Fibroblast of lung (primary cell): ENCODE data around the gene ASL. TPM values are rescaled to one million over a fixed set of nuclear protein-coding genes. Genes with fewer than 3 reads are reported as not detected.

Source experiments
- DNase-seq, 2 donors: peaks; one replicate each; pipeline versions ENCODE4 v3.0.0 to v3.0.0-alpha.2; 2010; ENCODE audit warnings: low read depth in 2 of 2
- H2AFZ ChIP-seq: 2 replicates; pipeline ENCODE4 v1.5.1; 2012; ENCODE audit warnings: low read length, control low read depth, inconsistent platforms
- H3K27ac ChIP-seq: 2 replicates; pipeline ENCODE4 v1.5.1; 2011; ENCODE audit warnings: low read length, control low read depth; ENCODE audit not compliant: insufficient read depth
- H3K27me3 ChIP-seq: 2 replicates; pipeline ENCODE4 v1.5.1; 2011; ENCODE audit warnings: mild to moderate bottlenecking, low read length; ENCODE audit not compliant: control insufficient read depth, insufficient read depth
- H3K36me3 ChIP-seq: 2 replicates; pipeline ENCODE4 v1.5.1; 2011; ENCODE audit warnings: low read length; ENCODE audit not compliant: control insufficient read depth, insufficient read depth
- H3K4me1 ChIP-seq: 2 replicates; pipeline ENCODE4 v1.5.1; 2011; ENCODE audit warnings: low read length; ENCODE audit not compliant: control insufficient read depth, insufficient read depth; ENCODE audit errors: extremely low read depth
- H3K4me2 ChIP-seq: 2 replicates; pipeline ENCODE4 v1.5.1; 2011; ENCODE audit warnings: low read length, control low read depth; ENCODE audit not compliant: insufficient read depth; ENCODE audit errors: extremely low read depth
- H3K4me3 ChIP-seq, 4 experiments: fragments of 200-600 bp in 1 of 4; sonication (generic) in 1 of 4; replicated peaks in 1 of 4; 2 replicates each; pipeline ENCODE4 v1.5.1; 2011 to 2016; ENCODE audit warnings: low read length in 4 of 4, low read depth in 3 of 4, mild to moderate bottlenecking in 3 of 4, control low read depth in 2 of 4, inconsistent platforms in 1 of 4, mixed read lengths in 1 of 4; ENCODE audit not compliant: insufficient read depth in 1 of 4; ENCODE audit errors: control extremely low read depth in 1 of 4
- H3K79me2 ChIP-seq: 2 replicates; pipeline ENCODE4 v1.5.1; 2012; ENCODE audit warnings: mild to moderate bottlenecking, low read length, inconsistent platforms; ENCODE audit not compliant: control insufficient read depth, insufficient read depth
- H3K9ac ChIP-seq: 2 replicates; pipeline ENCODE4 v1.5.1; 2011; ENCODE audit warnings: mild to moderate bottlenecking, low read length, control low read depth; ENCODE audit not compliant: insufficient read depth
- H3K9me3 ChIP-seq: 2 replicates; pipeline ENCODE4 v1.5.1; 2012; ENCODE audit warnings: low read depth, low read length; ENCODE audit not compliant: control insufficient read depth, insufficient read depth
- H4K20me1 ChIP-seq: 2 replicates; pipeline ENCODE4 v1.5.1; 2011; ENCODE audit warnings: low read length; ENCODE audit not compliant: control insufficient read depth, insufficient read depth; ENCODE audit errors: extremely low read depth
- EZH2 ChIP-seq: IDR thresholded peaks from 2 replicates; pipeline ENCODE4 v1.5.1; 2012; ENCODE audit warnings: low read length, control low read depth, mild to moderate bottlenecking; ENCODE audit errors: missing control alignments
- polyA plus RNA-seq, 2 donors: library from polyadenylated mRNA; depleted of rRNA in 1 of 2; stranded (reverse) in 1 of 2; unstranded in 1 of 2; fragments of >200 nt; gene quantifications; 2 replicates each; pipeline ENCODE4 v1.2.1, GENCODE V29; 2011 to 2012; ENCODE audit warnings: missing spikeins in 1 of 2
- total RNA-seq: library from RNA; depleted of rRNA; stranded (reverse); fragments of >200 nt; gene quantifications from 2 replicates; pipeline ENCODE4 v1.2.1, GENCODE V29; 2014
- TF ChIP-seq, protein P1 (sequence below), 2 donors: IDR thresholded peaks in 1 of 2; conservative IDR thresholded peaks in 1 of 2; 1 replicate in 1 of 2; 2 replicates in 1 of 2; pipeline ENCODE4 v1.5.1; 2011 to 2012; ENCODE audit warnings: low read length in 2 of 2, control low read depth in 1 of 2, inconsistent platforms in 1 of 2, low read depth in 1 of 2, mild to moderate bottlenecking in 1 of 2

The ASL gene
- total and polyA plus RNA-seq, 2 donors (not counting 1 experiment from before 2014, with no cell fraction given): 27.0 to 36.0 TPM

DNA sequence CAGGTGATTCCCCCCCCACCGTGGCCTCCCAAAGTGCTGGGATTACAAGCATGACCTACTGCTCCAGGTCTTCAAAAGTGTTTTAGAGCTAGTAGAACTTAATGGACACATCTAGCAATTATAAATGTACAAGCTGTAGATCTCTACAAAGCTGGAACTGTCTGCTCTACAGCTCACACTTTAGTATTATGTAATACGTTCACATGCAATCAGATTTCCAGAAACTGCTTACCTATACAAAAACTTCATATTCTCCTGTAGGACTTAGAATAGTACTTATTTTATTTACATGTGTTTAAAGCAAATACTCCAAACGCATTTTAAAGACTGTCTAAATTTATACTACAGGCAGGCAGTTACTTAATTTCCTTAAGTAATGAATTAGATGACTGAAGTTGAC lies 39.2 kb upstream of the ASL start:
- TF ChIP-seq, protein P1, sequence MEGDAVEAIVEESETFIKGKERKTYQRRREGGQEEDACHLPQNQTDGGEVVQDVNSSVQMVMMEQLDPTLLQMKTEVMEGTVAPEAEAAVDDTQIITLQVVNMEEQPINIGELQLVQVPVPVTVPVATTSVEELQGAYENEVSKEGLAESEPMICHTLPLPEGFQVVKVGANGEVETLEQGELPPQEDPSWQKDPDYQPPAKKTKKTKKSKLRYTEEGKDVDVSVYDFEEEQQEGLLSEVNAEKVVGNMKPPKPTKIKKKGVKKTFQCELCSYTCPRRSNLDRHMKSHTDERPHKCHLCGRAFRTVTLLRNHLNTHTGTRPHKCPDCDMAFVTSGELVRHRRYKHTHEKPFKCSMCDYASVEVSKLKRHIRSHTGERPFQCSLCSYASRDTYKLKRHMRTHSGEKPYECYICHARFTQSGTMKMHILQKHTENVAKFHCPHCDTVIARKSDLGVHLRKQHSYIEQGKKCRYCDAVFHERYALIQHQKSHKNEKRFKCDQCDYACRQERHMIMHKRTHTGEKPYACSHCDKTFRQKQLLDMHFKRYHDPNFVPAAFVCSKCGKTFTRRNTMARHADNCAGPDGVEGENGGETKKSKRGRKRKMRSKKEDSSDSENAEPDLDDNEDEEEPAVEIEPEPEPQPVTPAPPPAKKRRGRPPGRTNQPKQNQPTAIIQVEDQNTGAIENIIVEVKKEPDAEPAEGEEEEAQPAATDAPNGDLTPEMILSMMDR (conservative IDR thresholded peaks at IDR 0.05 in 1 of 2, IDR thresholded peaks at IDR 0.05 in 1 of 2; ENCODE audit: low read depth in 1 of 2, low read length in 2 of 2): no peak
- TF ChIP-seq EZH2: no peak
- H3K9me3 ChIP-seq: no peaks in the 10 kb centered on the region
- peak in 1 of 2 donors; percentile 10 for DNase-seq
- no peak overlapping the region for H3K4me3 ChIP-seq
- H3K4me2 ChIP-seq: no peak overlapping the region
- no peaks in the 10 kb centered on the region for H3K27me3 ChIP-seq
- no peaks in the 10 kb centered on the region for H4K20me1 ChIP-seq
- H2AFZ ChIP-seq: no peak overlapping the region
- no peaks in the 10 kb centered on the region for H3K36me3 ChIP-seq
- no peaks in the 10 kb centered on the region for H3K79me2 ChIP-seq
- no peak overlapping the region for H3K9ac ChIP-seq
- H3K27ac ChIP-seq: no peak overlapping the region
- peaks cover 2% of the 10 kb centered on the region for H3K4me1 ChIP-seq

DNA sequence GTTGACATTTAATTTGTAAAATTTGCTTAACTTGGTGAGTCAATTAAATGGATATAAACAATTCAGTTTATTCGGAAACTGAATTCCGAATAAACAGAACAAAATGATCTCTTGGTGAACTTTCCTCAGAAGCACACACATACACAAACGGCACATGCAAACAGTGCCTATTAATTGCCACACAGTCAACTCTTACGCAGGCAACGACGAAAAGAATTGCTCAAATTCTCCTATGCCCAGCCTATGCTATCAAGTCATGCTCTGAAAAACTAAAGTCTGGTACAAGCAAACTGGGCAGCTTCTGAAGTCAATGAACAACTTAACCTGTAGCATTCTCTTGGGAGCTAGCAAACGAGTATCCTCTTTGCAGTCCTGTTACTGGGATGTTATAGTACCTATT lies 38.8 kb upstream of the ASL start:
- Histone ChIP-seq H3K4me2 (no peak overlapping the region), H4K20me1 (no peaks in the 10 kb centered on the region), H3K27me3 (no peaks in the 10 kb centered on the region), H3K4me1 (peaks cover 2% of the 10 kb centered on the region), H3K9ac (no peak overlapping the region), H3K36me3 (no peaks in the 10 kb centered on the region), H3K4me3 (no peak overlapping the region), H2AFZ (no peak overlapping the region), H3K79me2 (no peaks in the 10 kb centered on the region), H3K9me3 (no peaks in the 10 kb centered on the region), H3K27ac (no peak overlapping the region)
- peak in 1 of 2 donors; percentile 54 for DNase-seq
- no peak for TF ChIP-seq EZH2
- TF ChIP-seq, protein P1 (conservative IDR thresholded peaks at IDR 0.05 in 1 of 2, IDR thresholded peaks at IDR 0.05 in 1 of 2; ENCODE audit: low read depth in 1 of 2, low read length in 2 of 2): no peak

DNA sequence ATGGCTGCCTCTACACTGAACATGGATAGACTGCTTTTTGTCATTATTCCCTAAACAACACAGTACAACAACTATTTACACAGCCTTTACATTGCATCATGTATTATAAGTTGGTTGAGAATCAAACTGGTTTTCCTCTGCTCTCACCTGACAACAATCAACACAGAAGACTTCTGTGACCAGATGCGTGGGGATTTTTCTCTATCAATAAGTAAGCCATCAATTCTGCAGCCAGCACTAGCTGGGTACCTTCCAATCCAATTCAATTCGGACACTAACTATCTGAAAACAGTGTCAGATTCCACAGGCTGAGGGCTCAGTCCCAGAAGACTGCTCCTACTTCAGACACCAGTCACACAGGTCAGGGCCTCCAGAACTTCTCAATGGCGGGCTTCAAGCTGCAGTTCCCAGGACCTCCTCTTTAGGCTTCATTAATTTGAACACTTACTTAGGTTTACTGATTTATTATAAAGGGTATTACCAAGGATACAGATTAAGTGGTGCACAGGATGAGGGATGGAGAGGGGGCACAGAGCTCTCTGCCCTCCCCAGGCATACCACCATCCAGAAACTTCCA lies 36.4 kb upstream of the ASL start:
- H3K27ac ChIP-seq: no peak overlapping the region
- H4K20me1 ChIP-seq: no peaks in the 10 kb centered on the region
- H3K36me3 ChIP-seq: no peaks in the 10 kb centered on the region
- H3K4me1 ChIP-seq: peaks cover 2% of the 10 kb centered on the region
- H3K9ac ChIP-seq: no peak overlapping the region
- no peaks in the 10 kb centered on the region for H3K27me3 ChIP-seq
- H3K4me3 ChIP-seq: no peak overlapping the region
- no peaks in the 10 kb centered on the region for H3K79me2 ChIP-seq
- H2AFZ ChIP-seq: no peak overlapping the region
- DNase-seq: no peak
- no peak for TF ChIP-seq EZH2
- TF ChIP-seq, protein P1 (conservative IDR thresholded peaks at IDR 0.05 in 1 of 2, IDR thresholded peaks at IDR 0.05 in 1 of 2; ENCODE audit: low read depth in 1 of 2, low read length in 2 of 2): no peak
- no peaks in the 10 kb centered on the region for H3K9me3 ChIP-seq
- no peak overlapping the region for H3K4me2 ChIP-seq
